HG03520 (cell line): ENCODE results near the gene TPH2.

Source experiments
- ATAC-seq: cut with Tn5 transposase; IDR thresholded peaks from one replicate; pipeline ENCODE4 v1.9.1; 2021; ENCODE audit warnings: mild to moderate bottlenecking, moderate library complexity; ENCODE audit not compliant: unreplicated experiment

TPH2 gene

DNA sequence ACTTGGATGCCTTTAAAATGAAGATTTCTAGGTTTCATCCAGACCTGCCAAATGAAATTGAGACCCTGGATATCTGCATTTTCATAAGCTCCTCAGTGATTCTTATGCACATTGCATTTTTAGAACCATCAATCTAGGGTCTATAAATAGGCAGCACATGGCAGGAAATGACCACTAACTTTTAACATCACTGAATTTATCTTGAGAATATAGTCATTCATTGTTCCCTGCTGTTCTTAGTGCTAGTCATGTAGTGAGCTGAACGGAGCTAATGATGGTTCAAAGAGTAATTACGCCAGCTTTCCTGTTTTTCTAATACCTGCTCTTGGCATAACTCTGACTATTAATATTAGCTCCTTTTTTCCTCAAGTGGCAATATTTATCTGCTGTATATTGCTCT is 91.6 kb downstream of the TPH2 start:
- ATAC-seq: no peak

DNA sequence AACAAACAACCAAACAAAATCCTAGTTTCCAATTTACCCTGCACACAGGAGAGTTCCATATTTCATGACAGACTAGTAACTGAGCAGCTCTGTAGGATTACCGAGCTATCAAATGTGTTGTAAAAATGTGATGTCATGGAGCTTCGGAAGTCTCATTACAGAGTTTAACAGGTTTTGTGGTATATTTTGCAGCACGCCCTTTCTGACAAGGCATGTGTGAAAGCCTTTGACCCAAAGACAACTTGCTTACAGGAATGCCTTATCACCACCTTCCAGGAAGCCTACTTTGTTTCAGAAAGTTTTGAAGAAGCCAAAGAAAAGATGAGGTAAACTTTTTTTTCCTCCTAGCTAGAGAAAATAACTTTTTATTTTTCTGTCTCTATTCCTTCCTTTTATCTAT is 92.4 kb downstream of the TPH2 start:
- ATAC-seq: no peak

DNA sequence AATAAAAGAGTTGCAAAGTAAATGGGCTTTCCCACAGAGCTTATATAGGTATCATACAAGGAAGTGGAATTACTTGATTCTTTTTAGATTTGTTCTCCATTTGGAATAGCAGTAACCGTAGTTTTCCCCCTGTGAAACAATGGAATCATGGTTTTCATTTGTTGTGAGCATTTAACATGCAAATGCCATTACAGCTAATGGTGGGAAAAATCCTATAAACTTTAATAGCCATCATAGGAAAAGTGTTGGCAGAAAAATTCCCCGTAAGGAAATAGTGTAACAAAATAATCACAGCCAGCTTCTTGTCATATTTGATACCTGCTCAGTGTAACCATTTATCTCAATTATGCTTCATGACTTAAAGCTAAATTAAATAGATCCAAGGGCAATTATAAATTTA is 95.3 kb downstream of the TPH2 start:
- no peak for ATAC-seq

DNA sequence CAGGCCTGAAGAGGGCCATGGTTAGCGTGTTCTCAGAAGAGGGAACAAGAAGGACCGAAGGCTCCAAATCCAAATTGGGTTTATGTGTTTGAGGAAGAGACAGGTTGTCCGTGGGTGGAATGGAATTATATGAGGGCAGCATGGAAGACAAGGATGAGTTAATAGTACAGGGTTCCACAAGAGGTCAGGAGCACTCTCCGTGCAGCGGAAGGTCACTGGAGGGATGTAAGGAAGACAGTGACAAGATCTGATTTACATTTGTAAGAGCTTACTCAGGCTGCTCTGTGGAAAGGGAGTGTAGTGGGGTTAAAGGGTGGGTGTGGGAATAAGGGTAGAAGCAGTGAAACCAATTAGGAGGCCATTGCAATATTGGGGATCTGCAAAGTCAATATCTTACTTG is 97.0 kb downstream of the TPH2 start:
- ATAC-seq: no peak

DNA sequence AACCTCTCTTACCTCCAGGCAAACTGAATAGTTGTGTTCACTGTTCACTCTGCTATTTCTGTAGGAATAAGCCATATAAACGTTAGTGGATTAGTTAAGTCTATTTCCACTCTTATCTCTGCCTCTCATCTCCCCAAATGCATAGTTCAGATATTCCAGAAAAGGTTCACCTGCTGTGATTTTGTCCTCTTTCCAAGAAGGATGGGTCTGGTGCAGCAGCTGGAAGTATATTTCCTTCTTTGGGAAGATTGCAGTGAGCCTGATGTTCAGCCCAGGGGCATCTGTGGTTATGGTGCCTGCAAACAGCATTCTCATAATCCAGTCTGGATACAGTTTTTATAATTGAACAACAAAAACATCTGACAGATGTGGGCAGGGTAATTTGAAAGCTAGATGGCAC is 97.7 kb downstream of the TPH2 start:
- ATAC-seq: no peak

DNA sequence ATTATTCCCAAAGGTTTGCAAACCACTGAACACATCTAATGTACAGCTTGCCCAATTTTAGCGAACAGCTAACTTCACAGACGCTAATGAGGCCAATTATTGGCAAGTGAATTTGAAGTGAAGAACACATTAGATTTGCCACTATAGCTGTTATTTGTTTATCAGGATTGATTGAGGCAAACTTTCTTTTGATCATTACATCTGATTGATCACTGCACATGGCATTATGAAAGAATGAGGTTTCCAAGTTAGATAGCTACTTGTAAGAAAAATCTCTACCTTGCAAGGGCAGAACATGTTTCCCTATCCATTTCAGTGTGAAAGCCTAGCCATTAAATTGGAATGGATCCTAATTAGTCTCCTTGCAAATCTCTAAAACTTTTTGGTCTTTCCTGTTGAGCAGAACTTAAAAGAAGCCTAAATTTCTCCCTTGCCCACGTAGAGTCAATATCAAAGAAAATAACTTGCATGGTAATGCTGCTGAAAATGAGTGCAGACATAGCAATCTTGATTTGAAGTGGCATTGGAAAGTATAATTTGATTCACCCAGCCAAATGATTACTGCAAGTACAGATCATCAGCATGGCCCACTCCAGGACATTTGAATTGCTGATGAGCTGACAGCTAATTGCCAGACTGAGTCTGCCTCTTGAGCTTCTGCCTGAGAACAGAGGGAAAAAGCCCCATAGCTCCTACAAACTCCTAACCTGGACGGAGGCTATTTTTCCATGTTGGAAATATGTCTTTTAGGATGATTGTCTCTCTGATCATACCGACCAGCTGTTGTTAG is 98.6 kb downstream of the TPH2 start:
- no peak for ATAC-seq

DNA sequence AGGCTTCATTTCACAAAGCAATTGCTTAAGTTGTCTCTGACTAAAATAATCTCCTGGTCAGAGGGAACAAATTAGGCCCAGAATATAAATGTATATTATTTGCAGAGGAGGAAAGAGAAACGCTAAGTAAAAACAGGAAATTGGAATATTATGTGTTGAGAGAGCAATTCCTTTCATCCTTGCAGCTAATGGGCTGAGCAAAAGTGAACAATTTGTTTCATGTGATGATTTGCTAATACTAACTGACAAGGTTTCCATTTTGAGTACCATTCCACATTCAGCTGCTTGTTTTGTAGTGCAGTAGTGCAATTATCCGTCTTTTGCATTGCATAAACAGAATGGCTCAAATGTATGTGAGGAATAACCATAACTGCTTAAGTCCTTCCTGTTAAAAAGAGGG is 103.2 kb downstream of the TPH2 start:
- no peak for ATAC-seq

DNA sequence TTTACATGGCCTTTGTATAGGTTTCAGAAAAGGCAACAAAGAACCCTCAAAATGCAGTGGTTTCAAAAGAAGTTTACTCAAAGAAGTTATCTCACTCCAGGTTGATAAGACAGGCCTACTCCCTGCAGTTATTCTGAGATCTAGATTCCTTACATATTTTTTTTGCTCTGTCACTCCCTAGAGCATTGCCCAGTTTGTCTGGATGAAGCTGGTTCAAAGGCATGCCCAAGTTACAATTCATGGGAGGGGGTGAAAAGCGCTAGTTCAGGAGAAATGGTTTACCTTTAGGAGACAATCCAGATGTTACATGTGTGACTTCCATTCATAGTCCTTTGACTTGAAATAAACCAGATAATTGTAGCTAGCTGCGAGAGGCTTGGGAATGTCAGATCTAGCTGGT is 115.0 kb downstream of the TPH2 start:
- ATAC-seq: no peak

DNA sequence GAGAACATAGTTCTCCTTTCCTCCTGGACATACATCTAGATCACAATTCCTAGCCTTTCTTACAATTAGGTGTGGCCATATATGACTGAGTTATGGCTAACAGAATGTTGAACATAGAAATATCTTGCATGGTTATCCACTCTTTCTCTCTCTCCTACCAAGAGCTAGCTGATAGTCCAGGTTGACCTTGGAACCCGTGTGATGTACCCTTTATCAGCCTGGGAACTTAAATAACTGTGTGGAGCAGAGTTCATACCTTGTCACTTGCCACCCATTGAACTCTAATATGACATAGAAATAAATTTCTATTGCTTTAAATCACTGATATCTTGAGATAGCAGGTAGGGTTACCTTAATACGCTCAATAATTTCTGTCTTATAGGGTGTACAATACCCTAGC is 115.9 kb downstream of the TPH2 start:
- no peak for ATAC-seq

DNA sequence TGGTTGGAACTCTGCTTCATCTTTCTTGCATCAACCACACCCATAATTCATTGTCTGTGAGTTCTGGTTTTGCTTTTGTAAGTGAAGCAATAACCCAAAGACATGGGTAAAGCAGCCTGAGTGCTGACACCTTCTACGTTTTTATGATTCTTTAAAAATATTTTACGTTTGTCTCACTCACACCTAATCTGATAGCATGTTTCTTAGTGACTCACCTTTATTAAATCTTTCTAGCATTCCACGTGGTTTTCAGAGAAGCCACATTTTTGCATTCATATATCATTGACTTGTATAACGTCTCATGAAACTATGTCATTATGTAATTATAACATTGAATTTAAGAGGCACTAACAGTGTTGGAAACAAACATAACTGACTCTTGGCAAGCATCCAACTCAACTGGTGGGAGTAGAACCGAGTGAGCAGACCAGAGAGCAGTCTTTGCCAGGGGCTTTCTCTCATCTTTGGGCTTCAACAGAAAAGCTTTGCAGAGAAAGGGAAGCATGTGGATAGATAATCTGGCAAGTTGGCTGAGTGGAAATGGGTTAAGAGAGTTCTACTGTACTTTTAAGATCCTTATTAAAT is 118.8 kb downstream of the TPH2 start:
- no peak for ATAC-seq

DNA sequence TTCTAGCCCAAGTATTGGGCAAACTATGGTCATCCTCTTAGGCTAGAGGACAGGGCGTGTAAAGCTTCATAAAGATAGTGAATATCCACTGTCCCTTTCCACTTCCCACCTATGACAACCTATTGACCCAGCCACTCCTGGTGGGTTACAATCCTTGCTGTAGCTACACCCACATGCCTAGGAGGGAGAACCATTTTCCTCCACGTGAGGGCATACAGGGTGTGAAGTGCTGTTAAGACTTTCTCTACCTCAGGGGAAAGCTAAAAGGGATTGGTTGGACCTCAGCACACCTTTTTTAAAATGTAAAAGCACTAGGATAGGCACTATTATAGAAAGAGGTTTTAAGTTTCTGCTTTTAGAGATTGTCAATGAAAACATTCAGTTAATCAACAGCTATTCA is 124.4 kb downstream of the TPH2 start:
- no peak for ATAC-seq

DNA sequence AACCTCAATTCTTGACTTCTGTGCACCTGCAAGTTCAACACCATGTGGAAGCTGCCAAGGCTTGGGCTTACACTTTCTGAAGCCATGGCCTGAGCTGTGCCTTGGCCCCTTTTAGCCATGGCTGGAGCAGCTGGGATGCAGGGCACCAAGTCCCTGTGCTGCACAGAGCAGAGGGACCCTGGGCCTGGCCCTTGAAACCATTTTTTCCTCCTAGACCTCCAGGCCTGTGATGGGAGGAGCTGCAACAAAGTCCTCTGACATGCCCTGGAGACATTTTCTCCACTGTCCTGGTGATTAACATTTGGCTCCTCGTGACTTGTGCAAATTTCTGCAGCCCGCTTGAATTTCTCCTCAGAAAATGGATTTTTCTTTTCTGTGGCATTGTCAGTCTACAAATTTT is 132.4 kb downstream of the TPH2 start:
- ATAC-seq: no peak

DNA sequence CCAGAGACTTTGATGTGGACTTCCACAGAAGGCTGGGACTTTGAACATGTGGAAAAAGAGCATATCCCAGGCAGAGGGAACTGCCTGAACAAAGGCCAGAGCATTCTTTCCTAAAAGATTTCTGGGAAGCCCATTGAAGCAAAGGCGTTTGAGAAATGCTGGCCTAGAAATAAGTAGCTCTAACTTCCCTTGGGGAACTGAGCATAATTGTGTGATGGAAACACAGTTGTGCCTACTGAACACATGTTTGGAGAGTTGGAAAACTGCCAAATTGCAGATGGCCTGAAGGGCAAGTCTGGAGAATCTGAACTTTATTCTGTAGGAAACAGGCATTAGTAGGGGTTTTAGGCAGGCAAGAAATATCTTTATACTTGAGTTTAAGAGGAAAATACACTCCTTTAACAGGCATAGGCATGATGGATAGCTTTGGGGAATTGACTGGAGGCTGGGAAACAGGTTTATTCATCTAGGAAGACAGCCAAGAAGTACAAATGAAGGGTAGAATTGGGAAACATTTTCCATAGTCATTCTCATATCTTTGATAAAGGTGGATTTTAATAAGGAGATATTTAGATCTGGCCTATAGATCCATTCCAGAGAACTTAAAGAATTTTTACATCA is 134.1 kb downstream of the TPH2 start:
- ATAC-seq: no peak

DNA sequence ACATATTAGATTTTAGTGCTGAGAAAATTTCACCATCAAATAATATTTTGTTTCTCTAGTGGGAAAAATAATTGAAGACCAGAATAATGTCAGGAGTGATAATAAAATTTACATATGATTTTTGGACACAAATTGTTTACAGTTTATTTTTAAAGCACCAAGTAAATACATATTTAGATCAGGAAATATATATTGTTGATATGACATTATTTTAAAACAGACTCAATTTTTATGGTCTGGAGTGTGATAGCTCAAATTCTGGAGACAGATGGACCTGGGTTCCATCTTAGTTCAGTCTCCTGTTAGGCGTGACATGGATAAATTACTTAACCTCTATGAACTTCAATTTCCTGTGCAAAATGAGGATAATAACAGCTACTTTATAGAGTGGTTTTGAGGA is 135.4 kb downstream of the TPH2 start:
- no peak for ATAC-seq

DNA sequence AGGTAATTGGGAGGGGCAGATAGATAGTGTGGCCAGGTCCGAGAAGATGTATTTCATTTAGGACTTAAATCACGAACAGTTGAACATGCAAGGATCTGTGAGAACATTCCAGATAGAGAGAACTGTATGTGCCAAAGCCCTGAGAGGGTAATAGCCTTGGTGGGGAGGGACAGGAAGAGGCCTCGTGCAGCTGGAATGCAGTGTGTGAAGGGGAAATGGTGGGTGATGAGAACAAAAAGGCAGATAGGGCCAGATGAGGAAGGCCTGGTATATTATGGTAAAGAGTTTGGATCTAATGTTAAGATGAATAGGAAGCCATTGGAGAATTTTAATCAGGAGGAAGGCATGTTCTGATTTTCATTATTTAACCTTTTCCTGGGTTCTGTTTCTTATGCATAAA is 136.3 kb downstream of the TPH2 start:
- ATAC-seq: no peak

DNA sequence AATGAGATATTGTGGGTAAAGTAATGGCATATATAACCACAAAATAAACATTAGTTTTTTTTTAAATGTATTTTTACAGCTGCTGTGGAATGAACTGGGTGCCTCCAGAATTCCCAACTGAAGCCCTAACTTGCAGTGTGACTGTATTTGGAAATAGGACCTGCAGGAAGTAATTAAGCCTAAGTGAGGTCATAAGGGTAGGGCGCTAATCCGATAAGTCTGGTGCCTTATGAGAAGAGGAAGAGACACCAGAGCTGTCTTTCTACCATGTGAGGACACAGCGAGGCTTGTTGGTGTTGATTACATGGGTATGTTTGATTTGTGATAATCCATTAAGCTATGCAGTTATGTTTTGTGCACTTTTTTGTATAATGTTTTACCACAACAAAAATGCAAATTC is 136.8 kb downstream of the TPH2 start:
- no peak for ATAC-seq

DNA sequence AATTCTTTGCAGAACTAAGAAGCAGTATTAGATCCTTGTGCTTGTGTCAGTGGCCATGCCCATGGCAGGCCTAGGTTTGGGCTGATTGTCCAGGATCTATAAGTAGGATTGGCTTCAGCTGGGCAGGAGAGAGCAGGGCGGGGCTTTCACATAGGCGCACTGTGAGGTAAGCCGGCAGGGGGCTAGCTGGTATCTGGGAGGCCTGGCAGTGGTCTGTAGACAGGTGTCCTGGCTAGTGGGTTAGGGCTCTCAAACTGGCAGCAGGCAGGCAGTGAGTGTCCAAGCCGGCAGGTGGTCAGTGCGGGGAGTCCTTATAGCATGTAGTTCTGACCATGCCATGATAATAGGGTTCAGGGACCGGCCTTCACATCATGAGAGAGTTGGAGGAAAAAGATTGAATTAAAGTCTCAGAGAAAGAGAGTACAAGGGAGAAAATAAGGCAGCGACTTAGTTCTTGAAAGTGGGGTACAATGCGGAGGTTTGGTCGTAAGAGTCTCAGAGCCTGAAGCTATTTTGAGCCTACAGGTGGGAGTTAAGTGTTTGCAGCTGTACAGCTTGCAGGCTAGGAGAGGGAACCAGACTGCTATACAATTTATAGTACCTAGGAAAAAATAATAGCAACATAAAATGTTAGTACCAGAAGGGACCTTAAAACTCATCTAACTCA is 137.4 kb downstream of the TPH2 start:
- no peak for ATAC-seq

DNA sequence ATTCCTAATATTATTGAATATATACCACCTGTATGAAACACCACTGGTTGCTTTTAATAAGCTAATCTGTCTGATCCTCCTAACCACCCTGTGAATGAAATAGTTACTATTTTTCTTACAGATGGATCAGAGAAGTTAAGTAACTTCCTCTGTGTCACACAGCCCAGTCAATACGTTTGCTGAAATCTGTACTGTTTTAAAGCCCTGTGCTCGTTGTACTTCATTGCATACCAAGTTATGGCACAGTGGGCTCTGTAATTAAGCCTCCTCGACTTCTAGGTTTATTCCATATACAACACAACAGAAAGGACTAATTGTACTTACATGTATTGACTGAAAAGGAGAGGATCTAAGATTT is 137.9 kb downstream of the TPH2 start:
- no peak for ATAC-seq

DNA sequence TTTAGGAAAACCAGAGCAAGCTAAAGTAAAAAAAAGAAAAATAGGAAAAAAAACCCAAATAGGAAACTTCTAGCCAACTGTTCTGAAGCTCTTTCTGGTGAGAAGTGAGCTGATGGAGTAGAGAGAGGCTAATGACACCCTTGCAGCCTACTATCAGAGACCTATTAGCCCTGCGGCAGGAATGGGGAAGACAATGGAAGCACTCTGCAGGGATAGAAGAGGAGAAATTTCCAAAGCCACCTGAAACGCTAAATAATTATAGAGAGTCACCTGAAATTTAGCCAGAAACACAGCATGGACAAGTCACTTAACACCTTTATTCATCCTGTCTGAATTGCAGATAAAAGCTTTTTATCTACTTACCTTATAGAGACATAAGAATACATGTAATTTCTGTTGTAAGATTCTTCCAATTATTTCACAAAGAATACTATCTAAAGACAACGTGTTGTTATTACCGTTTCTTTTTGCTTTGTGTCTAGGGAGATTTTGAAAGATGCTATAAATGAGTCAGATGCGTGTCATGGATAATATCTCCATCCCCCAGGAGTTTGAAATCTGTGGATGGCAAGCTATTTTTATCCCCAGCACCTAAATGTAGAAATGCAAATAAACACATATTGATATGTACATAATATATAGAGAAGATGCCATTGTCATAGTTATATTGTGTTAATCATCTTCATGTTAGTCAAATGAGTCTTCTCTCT is 138.6 kb downstream of the TPH2 start:
- ATAC-seq: no peak

DNA sequence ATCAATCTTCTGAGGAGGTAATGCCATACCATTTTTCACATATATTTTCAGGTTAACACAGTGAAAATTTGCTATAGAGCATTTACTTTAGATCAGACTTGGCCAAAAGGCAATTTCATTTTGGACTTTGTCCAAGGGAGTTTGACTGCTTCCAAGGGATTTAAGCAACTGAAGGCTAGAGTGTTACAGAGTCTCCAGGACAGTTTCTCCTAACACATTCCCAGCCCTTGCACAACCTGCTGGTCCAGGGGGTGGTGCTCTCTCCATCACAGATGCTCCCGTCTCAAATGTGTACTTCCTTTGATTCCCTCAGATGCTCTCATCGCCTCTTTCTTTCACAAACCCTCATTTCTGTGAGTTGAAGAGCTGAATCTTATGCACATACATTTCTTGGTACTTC is 143.1 kb downstream of the TPH2 start:
- ATAC-seq: no peak
